Parathyroid adenoma (tissue), 2 donors: ENCODE results near the gene ZNF541.
A peak's percentile ranks its signal among the peaks of the same experiment; 100 is the strongest.

Experiments
- H2AFZ ChIP-seq: fragments of 300-600 bp; sonication (generic); one replicate; pipeline ENCODE4 v1.7.0; 2017; ENCODE audit warnings: antibody characterized with exemption, mild to moderate bottlenecking
- H3K27ac ChIP-seq: fragments of 300-600 bp; sonication (generic); one replicate; pipeline ENCODE4 v1.7.0; 2017
- H3K27me3 ChIP-seq: fragments of 300-600 bp; sonication (generic); one replicate; pipeline ENCODE4 v1.7.0; 2017; ENCODE audit warnings: low read length; ENCODE audit not compliant: control insufficient read depth, insufficient read depth
- H3K36me3 ChIP-seq: fragments of 300-600 bp; sonication (generic); one replicate; pipeline ENCODE4 v1.7.0; 2017; ENCODE audit warnings: low read length; ENCODE audit not compliant: control insufficient read depth, insufficient read depth
- H3K4me1 ChIP-seq: fragments of 300-600 bp; sonication (generic); one replicate; pipeline ENCODE4 v1.7.0; 2017; ENCODE audit warnings: control low read depth
- H3K4me2 ChIP-seq: fragments of 300-600 bp; sonication (generic); one replicate; pipeline ENCODE4 v1.7.0; 2017; ENCODE audit warnings: low read length
- H3K4me3 ChIP-seq: fragments of 300-600 bp; sonication (generic); one replicate; pipeline ENCODE4 v1.7.0; 2017; ENCODE audit warnings: low read depth, low read length
- H3K79me2 ChIP-seq: fragments of 300-600 bp; sonication (generic); one replicate; pipeline ENCODE4 v1.7.0; 2017; ENCODE audit warnings: control low read depth
- H3K9ac ChIP-seq: fragments of 300-600 bp; sonication (generic); one replicate; pipeline ENCODE4 v1.7.0; 2017; ENCODE audit warnings: mild to moderate bottlenecking
- H3K9me3 ChIP-seq: fragments of 300-600 bp; sonication (generic); one replicate; pipeline ENCODE4 v1.7.0; 2017; ENCODE audit warnings: low read length; ENCODE audit not compliant: control insufficient read depth
- TF ChIP-seq, protein P1 (sequence below): fragments of 300-600 bp; sonication (generic); IDR thresholded peaks from one replicate; pipeline ENCODE4 v1.7.0; 2017; ENCODE audit warnings: antibody characterized with exemption, mild to moderate bottlenecking
- donor health status: primary hyperparathyroidism.

Gene ZNF541

GRCh38 chr19:47598407-47599349 lies 25.7 kb upstream of the ZNF541 start:
- no peak overlapping the region for H3K4me2 ChIP-seq
- peak overlapping the region; percentile 75 for H2AFZ ChIP-seq
- peaks cover 6% of the 10 kb centered on the region for H3K4me1 ChIP-seq
- H3K36me3 ChIP-seq: no peaks in the 10 kb centered on the region
- TF ChIP-seq, protein P1, sequence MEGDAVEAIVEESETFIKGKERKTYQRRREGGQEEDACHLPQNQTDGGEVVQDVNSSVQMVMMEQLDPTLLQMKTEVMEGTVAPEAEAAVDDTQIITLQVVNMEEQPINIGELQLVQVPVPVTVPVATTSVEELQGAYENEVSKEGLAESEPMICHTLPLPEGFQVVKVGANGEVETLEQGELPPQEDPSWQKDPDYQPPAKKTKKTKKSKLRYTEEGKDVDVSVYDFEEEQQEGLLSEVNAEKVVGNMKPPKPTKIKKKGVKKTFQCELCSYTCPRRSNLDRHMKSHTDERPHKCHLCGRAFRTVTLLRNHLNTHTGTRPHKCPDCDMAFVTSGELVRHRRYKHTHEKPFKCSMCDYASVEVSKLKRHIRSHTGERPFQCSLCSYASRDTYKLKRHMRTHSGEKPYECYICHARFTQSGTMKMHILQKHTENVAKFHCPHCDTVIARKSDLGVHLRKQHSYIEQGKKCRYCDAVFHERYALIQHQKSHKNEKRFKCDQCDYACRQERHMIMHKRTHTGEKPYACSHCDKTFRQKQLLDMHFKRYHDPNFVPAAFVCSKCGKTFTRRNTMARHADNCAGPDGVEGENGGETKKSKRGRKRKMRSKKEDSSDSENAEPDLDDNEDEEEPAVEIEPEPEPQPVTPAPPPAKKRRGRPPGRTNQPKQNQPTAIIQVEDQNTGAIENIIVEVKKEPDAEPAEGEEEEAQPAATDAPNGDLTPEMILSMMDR: no peak
- H3K27ac ChIP-seq: peak overlapping the region; percentile 17
- H3K9ac ChIP-seq: no peak overlapping the region
- no peak overlapping the region for H3K4me3 ChIP-seq
- no peaks in the 10 kb centered on the region for H3K27me3 ChIP-seq
- H3K9me3 ChIP-seq: no peaks in the 10 kb centered on the region
- no peaks in the 10 kb centered on the region for H3K79me2 ChIP-seq

DNA sequence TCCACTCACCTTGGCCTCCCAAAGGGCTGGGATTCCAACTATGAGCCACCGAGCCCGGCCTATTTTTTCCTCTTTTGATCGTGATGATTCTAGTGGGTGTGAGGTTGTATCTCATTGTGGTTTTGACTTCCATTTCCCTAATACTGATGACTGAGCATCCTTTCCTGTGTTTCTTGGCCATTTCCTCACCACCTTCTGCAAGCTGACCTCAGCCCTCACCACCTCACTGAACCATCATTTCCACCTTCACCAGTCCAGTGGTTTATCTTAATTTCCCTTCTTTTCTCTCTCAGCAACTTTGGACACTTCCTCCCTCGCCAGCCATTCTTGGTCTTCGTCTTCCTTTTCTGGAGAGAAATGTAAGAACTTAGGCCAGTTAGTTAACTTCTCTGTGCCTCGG lies 23.0 kb upstream of the ZNF541 start:
- no peaks in the 10 kb centered on the region for H3K79me2 ChIP-seq
- TF ChIP-seq, protein P1: no peak
- H3K4me3 ChIP-seq: no peak overlapping the region
- no peaks in the 10 kb centered on the region for H3K27me3 ChIP-seq
- no peak overlapping the region for H3K9ac ChIP-seq
- H3K9me3 ChIP-seq: no peaks in the 10 kb centered on the region
- peaks cover 6% of the 10 kb centered on the region for H3K4me1 ChIP-seq
- H3K27ac ChIP-seq: no peak overlapping the region
- H3K36me3 ChIP-seq: no peaks in the 10 kb centered on the region
- H2AFZ ChIP-seq: no peak overlapping the region
- H3K4me2 ChIP-seq: no peak overlapping the region

GRCh38 chr19:47593860-47594259 lies 20.9 kb upstream of the ZNF541 start:
- TF ChIP-seq, protein P1: no peak
- Histone ChIP-seq H3K27me3 (no peaks in the 10 kb centered on the region), H3K9ac (no peak overlapping the region), H3K79me2 (no peaks in the 10 kb centered on the region), H3K4me3 (no peak overlapping the region), H3K4me2 (no peak overlapping the region), H3K36me3 (no peaks in the 10 kb centered on the region), H3K9me3 (no peaks in the 10 kb centered on the region), H2AFZ (no peak overlapping the region), H3K27ac (no peak overlapping the region), H3K4me1 (peaks cover 1% of the 10 kb centered on the region)

DNA sequence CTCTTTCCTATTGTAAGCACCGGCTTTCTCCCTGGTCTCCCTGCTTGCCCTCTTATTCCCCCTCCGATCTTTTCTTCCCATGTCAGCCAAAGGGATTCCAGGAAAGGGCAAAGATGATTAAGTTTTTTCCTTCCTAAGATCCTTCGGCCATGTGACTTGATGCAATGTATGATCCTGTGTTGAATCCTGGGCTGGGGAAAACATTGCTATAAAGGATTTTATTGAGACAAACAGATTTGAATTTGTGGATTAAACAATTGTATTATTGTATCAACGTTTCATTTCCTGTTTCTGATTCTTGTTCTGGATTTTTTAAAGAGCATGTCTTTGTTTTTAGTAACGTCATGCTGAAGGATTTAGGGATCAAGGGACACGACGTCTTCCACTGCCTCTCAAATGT lies 16.9 kb upstream of the ZNF541 start:
- no peaks in the 10 kb centered on the region for H3K9me3 ChIP-seq

More for the DNA sequence above, 16.9 kb upstream of the ZNF541 start:
- H3K79me2 ChIP-seq: no peaks in the 10 kb centered on the region
- no peaks in the 10 kb centered on the region for H3K27me3 ChIP-seq
- no peak overlapping the region for H3K9ac ChIP-seq
- TF ChIP-seq, protein P1: no peak
- no peaks in the 10 kb centered on the region for H3K4me1 ChIP-seq
- no peak overlapping the region for H3K4me2 ChIP-seq
- no peak overlapping the region for H3K4me3 ChIP-seq
- no peaks in the 10 kb centered on the region for H3K36me3 ChIP-seq
- H3K27ac ChIP-seq: no peak overlapping the region
- no peak overlapping the region for H2AFZ ChIP-seq
